Lower leg skin (tissue), 3 donors: ENCODE results near the gene PLGRKT.

Experiments
- CTCF ChIP-seq, 3 donors: fragments of 450-650 bp; IDR thresholded peaks; one replicate each; pipeline ENCODE4 v1.5.1; 2016; ENCODE audit warnings: antibody characterized with exemption in 3 of 3, mild to moderate bottlenecking in 3 of 3, moderate library complexity in 2 of 3
- POLR2A ChIP-seq, 2 donors: fragments of 450-650 bp; IDR thresholded peaks; one replicate each; pipeline ENCODE4 v1.6.1; 2016 to 2017; ENCODE audit warnings: antibody characterized with exemption in 2 of 2, mild to moderate bottlenecking in 1 of 2, moderate library complexity in 1 of 2

GRCh38 chr9:5428172-5428571 is 9.6 kb downstream of the PLGRKT start:
- TF ChIP-seq POLR2A (IDR thresholded peaks at IDR 0.05) (no peak), CTCF (IDR thresholded peaks at IDR 0.05) (no peak)
